Adrenal gland (tissue), 5 donors: ENCODE data around the gene GADD45G.

Experiments
- POLR2A ChIP-seq, 2 donors: fragments of 450-650 bp; IDR thresholded peaks; one replicate each; pipeline ENCODE4 v1.6.1; 2017; ENCODE audit warnings: antibody characterized with exemption in 2 of 2, mild to moderate bottlenecking in 2 of 2, moderate library complexity in 1 of 2
- TF ChIP-seq, protein P1 (sequence below), 6 experiments: fragments of 450-650 bp in 4 of 6; fragments of 200-600 bp in 2 of 6; sonication (generic) in 1 of 6; IDR thresholded peaks; 1 replicate in 5 of 6; 2 replicates in 1 of 6; pipeline versions ENCODE4 v1.5.1 to v1.8.0; 2016 to 2021; ENCODE audit warnings: antibody characterized with exemption in 6 of 6, mild to moderate bottlenecking in 2 of 6, moderate library complexity in 1 of 6
- donor health status: DM: no; HTN: no; CAD: no.

DNA sequence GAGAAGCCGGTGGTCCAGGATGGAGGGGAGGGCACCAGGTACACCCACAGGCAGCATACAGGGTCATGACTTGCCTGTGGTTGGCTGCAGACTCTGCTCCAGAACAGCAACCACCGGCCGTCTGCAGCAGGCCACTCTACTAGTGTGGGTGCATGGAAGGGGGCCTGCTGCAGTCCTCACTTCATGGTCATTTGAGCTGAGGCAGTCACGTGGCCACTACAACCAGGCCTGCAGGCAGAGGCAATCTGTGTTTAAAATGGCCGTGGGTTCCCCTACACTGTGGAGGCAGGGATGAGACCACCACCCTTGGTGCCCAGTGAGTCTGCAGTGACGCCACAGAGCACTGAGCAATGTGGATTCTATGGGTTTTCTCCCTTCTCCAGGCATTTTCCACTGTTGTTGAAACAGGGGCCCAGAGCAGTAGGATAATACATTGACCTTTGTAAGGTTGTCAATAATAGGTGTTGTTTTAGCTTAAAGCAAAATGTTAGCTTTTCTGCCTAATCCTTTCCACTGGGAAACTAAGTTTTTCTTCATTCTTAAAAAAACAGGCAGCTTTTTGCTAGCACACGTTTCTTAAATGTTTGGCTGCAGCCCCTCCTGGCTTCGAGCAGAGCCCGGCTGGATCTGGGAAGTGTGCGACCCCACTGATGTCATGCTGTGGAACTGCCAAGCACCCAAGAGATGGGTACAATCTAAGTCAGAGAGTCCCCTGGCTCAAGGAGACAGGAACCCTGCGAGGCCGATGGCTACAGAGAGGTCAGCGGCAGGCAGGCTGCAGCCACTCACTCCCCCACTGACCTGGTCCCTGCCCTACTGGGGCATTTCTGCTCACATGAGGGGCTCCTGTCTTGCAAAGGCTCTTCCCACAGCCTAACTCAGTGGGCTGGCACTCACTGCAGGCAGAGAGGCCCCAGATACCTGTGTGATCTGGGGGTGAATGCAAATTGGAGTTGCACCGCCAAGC is 21.2 kb downstream of the GADD45G start:
- TF ChIP-seq, protein P1, sequence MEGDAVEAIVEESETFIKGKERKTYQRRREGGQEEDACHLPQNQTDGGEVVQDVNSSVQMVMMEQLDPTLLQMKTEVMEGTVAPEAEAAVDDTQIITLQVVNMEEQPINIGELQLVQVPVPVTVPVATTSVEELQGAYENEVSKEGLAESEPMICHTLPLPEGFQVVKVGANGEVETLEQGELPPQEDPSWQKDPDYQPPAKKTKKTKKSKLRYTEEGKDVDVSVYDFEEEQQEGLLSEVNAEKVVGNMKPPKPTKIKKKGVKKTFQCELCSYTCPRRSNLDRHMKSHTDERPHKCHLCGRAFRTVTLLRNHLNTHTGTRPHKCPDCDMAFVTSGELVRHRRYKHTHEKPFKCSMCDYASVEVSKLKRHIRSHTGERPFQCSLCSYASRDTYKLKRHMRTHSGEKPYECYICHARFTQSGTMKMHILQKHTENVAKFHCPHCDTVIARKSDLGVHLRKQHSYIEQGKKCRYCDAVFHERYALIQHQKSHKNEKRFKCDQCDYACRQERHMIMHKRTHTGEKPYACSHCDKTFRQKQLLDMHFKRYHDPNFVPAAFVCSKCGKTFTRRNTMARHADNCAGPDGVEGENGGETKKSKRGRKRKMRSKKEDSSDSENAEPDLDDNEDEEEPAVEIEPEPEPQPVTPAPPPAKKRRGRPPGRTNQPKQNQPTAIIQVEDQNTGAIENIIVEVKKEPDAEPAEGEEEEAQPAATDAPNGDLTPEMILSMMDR (IDR thresholded peaks at IDR 0.05) = no peak
- TF ChIP-seq POLR2A (IDR thresholded peaks at IDR 0.05) = no peak
